GM12864 (cell line): ENCODE results near the gene HEXB.

ENCODE experiments used
- DNase-seq: peaks from one replicate; pipeline ENCODE4 v3.0.0-alpha.2; 2011; ENCODE audit warnings: low read depth
- H3K4me3 ChIP-seq: 2 replicates; pipeline ENCODE4 v1.5.1; 2011; ENCODE audit warnings: mild to moderate bottlenecking, low read depth, low read length, control low read depth
- TF ChIP-seq, protein P1 (sequence below): IDR thresholded peaks from 2 replicates; pipeline ENCODE4 v1.5.1; 2011; ENCODE audit warnings: low read depth, mild to moderate bottlenecking, moderate library complexity, low read length, control low read depth, inconsistent platforms; ENCODE audit errors: missing control alignments

The HEXB gene

DNA sequence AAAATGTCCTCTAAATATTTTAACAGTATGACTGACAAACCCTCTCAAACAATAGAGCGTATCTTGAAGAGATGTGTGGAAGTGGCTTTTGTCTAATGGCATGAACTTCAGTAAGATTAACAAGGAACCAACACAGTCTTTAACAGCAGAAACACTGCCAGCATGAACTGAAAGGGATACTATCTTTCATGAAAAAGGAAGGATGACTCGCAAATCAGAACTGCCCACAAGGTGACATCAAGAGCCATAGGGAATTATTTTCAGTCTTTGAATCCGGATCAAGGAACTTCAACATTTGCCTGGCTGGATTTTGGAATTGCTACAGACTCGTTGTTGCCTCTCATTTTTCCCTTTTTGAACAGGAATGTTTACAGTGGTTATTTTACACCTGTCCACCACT, 5.1 kb upstream of the HEXB start:
- TF ChIP-seq, protein P1, sequence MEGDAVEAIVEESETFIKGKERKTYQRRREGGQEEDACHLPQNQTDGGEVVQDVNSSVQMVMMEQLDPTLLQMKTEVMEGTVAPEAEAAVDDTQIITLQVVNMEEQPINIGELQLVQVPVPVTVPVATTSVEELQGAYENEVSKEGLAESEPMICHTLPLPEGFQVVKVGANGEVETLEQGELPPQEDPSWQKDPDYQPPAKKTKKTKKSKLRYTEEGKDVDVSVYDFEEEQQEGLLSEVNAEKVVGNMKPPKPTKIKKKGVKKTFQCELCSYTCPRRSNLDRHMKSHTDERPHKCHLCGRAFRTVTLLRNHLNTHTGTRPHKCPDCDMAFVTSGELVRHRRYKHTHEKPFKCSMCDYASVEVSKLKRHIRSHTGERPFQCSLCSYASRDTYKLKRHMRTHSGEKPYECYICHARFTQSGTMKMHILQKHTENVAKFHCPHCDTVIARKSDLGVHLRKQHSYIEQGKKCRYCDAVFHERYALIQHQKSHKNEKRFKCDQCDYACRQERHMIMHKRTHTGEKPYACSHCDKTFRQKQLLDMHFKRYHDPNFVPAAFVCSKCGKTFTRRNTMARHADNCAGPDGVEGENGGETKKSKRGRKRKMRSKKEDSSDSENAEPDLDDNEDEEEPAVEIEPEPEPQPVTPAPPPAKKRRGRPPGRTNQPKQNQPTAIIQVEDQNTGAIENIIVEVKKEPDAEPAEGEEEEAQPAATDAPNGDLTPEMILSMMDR: no peak
- no peak overlapping the region for H3K4me3 ChIP-seq
- no peak for DNase-seq

DNA sequence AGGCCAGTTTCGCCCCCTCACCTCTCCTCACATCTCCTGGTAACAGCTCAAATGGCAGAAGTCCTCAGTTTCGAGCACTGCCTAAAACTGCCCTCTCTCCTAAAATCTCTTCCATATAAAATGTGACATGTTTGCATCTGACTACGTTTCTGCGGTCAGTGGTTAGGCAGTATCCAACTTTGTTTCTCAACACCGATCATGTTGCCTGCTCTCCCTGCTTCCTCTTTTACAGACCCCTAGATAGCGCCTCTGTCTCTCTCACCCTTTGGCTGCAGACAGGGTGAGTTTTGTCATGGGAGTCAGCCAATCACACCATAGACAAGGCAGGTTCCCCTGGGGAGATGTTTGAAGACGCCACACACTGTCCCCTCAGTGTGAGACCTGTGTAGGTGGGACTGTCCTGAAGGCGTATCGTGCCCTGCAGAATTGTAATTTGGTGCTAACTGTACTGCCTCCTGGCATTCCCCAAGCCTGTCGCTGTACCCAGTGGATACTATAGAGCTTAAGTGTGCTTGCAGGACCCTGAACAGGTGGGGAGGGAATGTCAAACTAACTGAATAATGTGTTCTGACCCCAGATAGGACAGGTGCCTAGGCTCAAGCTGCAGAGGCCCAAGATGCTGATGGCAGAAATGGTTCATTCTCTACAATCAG, 1.1 kb downstream of the HEXB start:
- TF ChIP-seq, protein P1: no peak
- H3K4me3 ChIP-seq: peak overlapping the region; percentile 82
- DNase-seq: peak; percentile 25

DNA sequence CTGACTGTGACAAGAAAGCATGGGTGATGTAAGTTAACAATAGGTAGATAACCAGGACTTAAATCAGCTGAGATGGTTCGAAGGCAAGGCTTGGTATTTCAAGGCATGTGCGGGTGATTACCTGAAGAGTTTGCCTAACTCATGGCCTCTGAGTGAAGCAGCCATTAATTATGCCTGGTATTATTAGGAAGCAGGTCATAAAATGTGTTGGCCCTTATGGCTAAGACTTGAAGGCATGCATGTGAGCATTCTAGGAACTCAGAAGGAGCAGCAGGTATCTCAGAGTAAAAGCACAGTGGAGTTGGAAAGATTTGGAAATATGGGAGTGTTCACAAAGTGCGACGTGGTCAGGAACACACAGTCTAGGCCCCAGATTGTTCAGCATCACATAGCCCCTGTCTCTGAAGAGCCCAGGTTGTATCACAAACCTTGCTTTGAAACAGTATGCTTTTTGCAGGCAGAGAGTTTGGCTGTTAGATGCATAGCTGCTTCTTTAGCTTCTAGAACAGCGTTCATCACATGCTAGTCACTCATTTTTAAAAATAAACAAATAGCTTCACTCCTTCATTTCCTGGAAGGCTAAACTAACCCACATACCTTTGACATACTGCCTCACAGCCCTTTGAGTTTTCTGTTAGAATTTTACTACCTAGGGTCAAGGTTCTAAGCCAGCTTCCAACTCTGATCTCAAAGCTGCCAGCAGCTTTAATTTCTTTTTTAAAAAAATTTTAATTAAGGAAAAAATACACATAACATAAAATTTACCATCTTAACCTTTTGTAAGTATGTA, 2.1 kb downstream of the HEXB start:
- DNase-seq: no peak
- TF ChIP-seq, protein P1: no peak
- H3K4me3 ChIP-seq: no peak overlapping the region

- TF ChIP-seq, protein P1: no peak
- no peak for DNase-seq
- H3K4me3 ChIP-seq: no peak overlapping the region
Measured at GRCh38 chr5:74693191-74693590, 8.2 kb downstream of the HEXB start.

DNA sequence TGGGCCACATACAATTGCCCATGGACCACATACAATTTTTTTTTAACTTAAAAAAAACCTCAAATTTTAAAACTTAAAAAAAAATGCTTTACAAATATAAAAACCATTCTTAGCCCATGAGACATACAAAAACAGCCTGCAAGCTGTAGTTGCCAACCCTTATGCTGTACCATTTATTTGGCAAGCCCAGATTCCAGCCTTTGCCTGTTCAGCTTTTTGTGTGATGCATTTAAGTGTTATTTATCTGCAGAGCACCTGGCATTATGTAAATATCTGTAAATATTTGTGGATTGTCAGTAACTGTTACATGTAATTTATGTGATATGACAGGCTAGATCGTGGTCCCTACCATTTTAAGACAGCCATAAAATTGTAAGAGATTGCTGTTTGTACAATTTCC, 32.6 kb downstream of the HEXB start:
- no peak for DNase-seq
- TF ChIP-seq, protein P1: no peak
- no peak overlapping the region for H3K4me3 ChIP-seq

DNA sequence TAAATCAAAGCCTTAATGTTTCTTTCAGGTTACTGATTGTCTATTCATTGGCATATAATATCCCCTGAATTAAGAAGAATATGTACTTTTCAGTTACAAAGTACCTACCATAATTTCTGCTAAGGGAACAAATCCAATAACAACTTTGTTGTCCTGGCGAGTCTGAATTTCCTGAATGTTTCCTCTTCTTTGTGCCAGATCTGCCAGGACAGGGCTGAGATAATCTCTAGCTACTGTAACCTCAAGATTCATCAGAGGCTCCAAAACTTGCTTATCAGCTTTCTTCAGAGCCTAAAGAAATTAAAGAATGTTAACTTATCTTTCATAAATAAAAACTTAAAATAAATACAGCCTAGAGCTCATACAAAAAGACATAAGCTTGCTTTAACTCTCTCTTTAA, 37.2 kb downstream of the HEXB start:
- TF ChIP-seq, protein P1: no peak
- H3K4me3 ChIP-seq: no peak overlapping the region
- no peak for DNase-seq
